ENCODE results near the gene OR6C65. TPM values are rescaled to one million over a fixed set of nuclear protein-coding genes. Genes with fewer than 3 reads are reported as not detected.

OR6C65 gene
- polyA plus RNA-seq, 3 donors = not detected

GRCh38 chr12:55420307-55420962 is 20.1 kb downstream of the OR6C65 start:
- H3K79me2 ChIP-seq (ENCODE audit: insufficient read depth, low read length) = no peaks in the 10 kb centered on the region
- H4K20me1 ChIP-seq (ENCODE audit: insufficient read depth, low read length) = no peaks in the 10 kb centered on the region
- WGBS (ENCODE audit: insufficient coverage) = 83% methylated on average over 1 of the region's 2 CpGs
- peaks cover 0 to 8% (median 4%) of the 10 kb centered on the region in 7 donors for H3K9me3 Mint-ChIP-seq
- H3K9ac ChIP-seq (ENCODE audit: insufficient read depth, low read length, poor library complexity, severe bottlenecking) = no peak overlapping the region
- peaks cover 8 to 23% (median 13%) of the 10 kb centered on the region in 3 donors for H3K27me3 Mint-ChIP-seq (ENCODE audit: low read depth in 3 of 3)
- H3K27ac ChIP-seq (ENCODE audit: low read depth in 1 of 2, low read length in 2 of 2) = no peak overlapping the region
- H3K36me3 ChIP-seq (replicated peaks in 1 of 2; ENCODE audit: control insufficient read depth in 1 of 2, insufficient read depth in 2 of 2, low read length in 2 of 2) = no peaks in the 10 kb centered on the region
- DNase-seq = no peak
- H3K4me1 ChIP-seq (ENCODE audit: control insufficient read depth in 1 of 2, insufficient read depth in 2 of 2, low read length in 2 of 2) = no peaks in the 10 kb centered on the region
- no peaks in the 10 kb centered on the region for H3K36me3 Mint-ChIP-seq
- no peak overlapping the region for H3K27ac Mint-ChIP-seq
- H3K4me2 ChIP-seq (replicated peaks; ENCODE audit: extremely low read depth, low read length, poor library complexity, severe bottlenecking) = no peak overlapping the region
- H3K27me3 ChIP-seq (ENCODE audit: control insufficient read depth in 2 of 2, insufficient read depth in 2 of 2, low read length in 2 of 2) = peaks cover 0 to 2% of the 10 kb centered on the region in 2 donors
- H3K9me3 ChIP-seq (replicated peaks in 1 of 2; ENCODE audit: control insufficient read depth in 1 of 2, insufficient read depth in 1 of 2, low read length in 2 of 2) = no peaks in the 10 kb centered on the region
- no peak overlapping the region for H3K4me3 Mint-ChIP-seq
- H3K4me1 Mint-ChIP-seq = peaks cover 1% of the 10 kb centered on the region
- TF ChIP-seq CTCF (IDR thresholded peaks at IDR 0.05) = no peak
- H3K4me3 ChIP-seq (replicated peaks in 1 of 3; ENCODE audit: low read depth in 2 of 3, low read length in 3 of 3) = no peak overlapping the region
- no peak overlapping the region for H2AFZ ChIP-seq (ENCODE audit: insufficient read depth, low read depth, low read length, poor library complexity, severe bottlenecking)
- intact Hi-C loops (cut with micrococcal nuclease) = no loop called here

GRCh38 chr12:55425954-55426353 is 25.6 kb downstream of the OR6C65 start, which contains the start of gene OR6C76:
TSS of gene OR6C76 (plus strand) at chr12:55426254. CDS start at chr12:55426254, 0 bp downstream.
- no peak for TF ChIP-seq CTCF (IDR thresholded peaks at IDR 0.05)
- Mint-ChIP-seq H3K27ac (no peak within 1 kb of the TSS), H3K4me1 (peaks cover 4% of the 10 kb centered on the region), H3K9me3 (peaks cover 0 to 3% (median 0%) of the 10 kb centered on the region in 7 donors), H3K36me3 (no peaks in the 10 kb centered on the region), H3K4me3 (peak within 1 kb of the TSS in 1 of 2 donors; percentile 8), H3K27me3 (ENCODE audit: low read depth in 3 of 3) (peaks cover 0 to 5% (median 1%) of the 10 kb centered on the region in 3 donors)
- no peak within 1 kb of the TSS for H3K9ac ChIP-seq (ENCODE audit: insufficient read depth, low read length, poor library complexity, severe bottlenecking)
- DNase-seq = no peak
- no peak within 1 kb of the TSS for H3K4me3 ChIP-seq (replicated peaks in 1 of 3; ENCODE audit: low read depth in 2 of 3, low read length in 3 of 3)
- no CpG with 5 or more reads among the region's 4 CpGs for WGBS (ENCODE audit: insufficient coverage)
- H3K4me1 ChIP-seq (ENCODE audit: control insufficient read depth in 1 of 2, insufficient read depth in 2 of 2, low read length in 2 of 2) = peaks cover 0 to 2% of the 10 kb centered on the region in 2 donors
- no peaks in the 10 kb centered on the region for H4K20me1 ChIP-seq (ENCODE audit: insufficient read depth, low read length)
- H3K79me2 ChIP-seq (ENCODE audit: insufficient read depth, low read length) = no peaks in the 10 kb centered on the region
- H3K27me3 ChIP-seq (ENCODE audit: control insufficient read depth in 2 of 2, insufficient read depth in 2 of 2, low read length in 2 of 2) = no peaks in the 10 kb centered on the region
- H2AFZ ChIP-seq (ENCODE audit: insufficient read depth, low read depth, low read length, poor library complexity, severe bottlenecking) = no peak within 1 kb of the TSS
- no peaks in the 10 kb centered on the region for H3K9me3 ChIP-seq (replicated peaks in 1 of 2; ENCODE audit: control insufficient read depth in 1 of 2, insufficient read depth in 1 of 2, low read length in 2 of 2)
- no peak within 1 kb of the TSS for H3K27ac ChIP-seq (ENCODE audit: low read depth in 1 of 2, low read length in 2 of 2)
- intact Hi-C loops (cut with micrococcal nuclease) = no loop called here
- no peaks in the 10 kb centered on the region for H3K36me3 ChIP-seq (replicated peaks in 1 of 2; ENCODE audit: control insufficient read depth in 1 of 2, insufficient read depth in 2 of 2, low read length in 2 of 2)
- H3K4me2 ChIP-seq (replicated peaks; ENCODE audit: extremely low read depth, low read length, poor library complexity, severe bottlenecking) = no peak within 1 kb of the TSS

All from CD14-positive monocyte (primary cell).